Cardiac muscle cell (in vitro differentiated cells and primary cell): ENCODE data around the gene CXCL16. TPM values are rescaled to one million over a fixed set of nuclear protein-coding genes. Genes with fewer than 3 reads are reported as not detected.

Experiments used
- DNase-seq, 2 donors: peaks; one replicate each; pipeline versions ENCODE4 v3.0.0 to v3.0.0-alpha.2; 2010 to 2017; ENCODE audit warnings: low read depth in 1 of 2, low spot score in 1 of 2
- H3K27ac ChIP-seq: fragments of 200-600 bp; sonication (generic); 2 replicates; pipeline ENCODE4 v1.5.1; 2016
- H3K27me3 ChIP-seq: fragments of 200-600 bp; sonication (generic); 2 replicates; pipeline ENCODE4 v1.6.0; 2016; ENCODE audit warnings: control low read depth
- H3K36me3 ChIP-seq: fragments of 200-600 bp; sonication (generic); 2 replicates; pipeline ENCODE4 v1.5.1; 2016; ENCODE audit warnings: control low read depth
- H3K4me1 ChIP-seq: fragments of 200-600 bp; sonication (generic); 2 replicates; pipeline ENCODE4 v1.8.1; 2017; ENCODE audit warnings: low read depth, mild to moderate bottlenecking, mixed run types
- H3K4me3 ChIP-seq: fragments of 200-600 bp; sonication (generic); 2 replicates; pipeline ENCODE4 v1.5.1; 2016; ENCODE audit warnings: mild to moderate bottlenecking
- H3K9me3 ChIP-seq: fragments of 200-600 bp; sonication (generic); 2 replicates; pipeline ENCODE4 v1.5.1; 2017; ENCODE audit warnings: low read depth, mild to moderate bottlenecking, control low read depth
- CTCF ChIP-seq: IDR thresholded peaks from 2 replicates; pipeline ENCODE4 v1.5.1; 2012; ENCODE audit warnings: low read depth, mild to moderate bottlenecking, low read length
- polyA plus RNA-seq: library from polyadenylated mRNA; unstranded; fragments of >200 nt; fragmentation: Nextera tagmentation; extraction: Ambion mirVana; gene quantifications from 2 replicates; pipeline ENCODE4 v1.2.1, GENCODE V29; 2016
- total RNA-seq: library from RNA; depleted of rRNA; stranded (reverse); fragments of >200 nt; gene quantifications from 2 replicates; pipeline ENCODE4 v1.2.3, GENCODE V29; 2016

The CXCL16 gene
- total and polyA plus RNA-seq, 2 experiments from 2014 or later, result 0.66 to 0.89 TPM

- no peak overlapping the region for H3K27ac ChIP-seq
- no peak overlapping the region for H3K4me3 ChIP-seq
- no peaks in the 10 kb centered on the region for H3K4me1 ChIP-seq
- H3K9me3 ChIP-seq, result no peaks in the 10 kb centered on the region
- no peaks in the 10 kb centered on the region for H3K27me3 ChIP-seq
- no peak for TF ChIP-seq CTCF
- DNase-seq, result no peak
- no peaks in the 10 kb centered on the region for H3K36me3 ChIP-seq
Observed at GRCh38 chr17:4764595-4764994, 24.9 kb upstream of the CXCL16 start.

- DNase-seq, result no peak
- no peak for TF ChIP-seq CTCF
- Histone ChIP-seq H3K9me3 (no peaks in the 10 kb centered on the region), H3K36me3 (no peaks in the 10 kb centered on the region), H3K27me3 (peaks cover 15% of the 10 kb centered on the region), H3K4me3 (no peak overlapping the region), H3K4me1 (no peaks in the 10 kb centered on the region), H3K27ac (no peak overlapping the region)
Observed at GRCh38 chr17:4759776-4760236, 20.1 kb upstream of the CXCL16 start.

GRCh38 chr17:4753392-4753791 is 13.7 kb upstream of the CXCL16 start:
- H3K9me3 ChIP-seq, result no peaks in the 10 kb centered on the region
- H3K4me3 ChIP-seq, result no peak overlapping the region
- H3K27ac ChIP-seq, result no peak overlapping the region
- no peaks in the 10 kb centered on the region for H3K36me3 ChIP-seq
- TF ChIP-seq CTCF, result no peak
- no peak for DNase-seq
- H3K4me1 ChIP-seq, result no peaks in the 10 kb centered on the region
- peaks cover 28% of the 10 kb centered on the region for H3K27me3 ChIP-seq

GRCh38 chr17:4751932-4752331 is 12.2 kb upstream of the CXCL16 start:
- Histone ChIP-seq H3K4me3 (no peak overlapping the region), H3K36me3 (no peaks in the 10 kb centered on the region), H3K4me1 (no peaks in the 10 kb centered on the region), H3K9me3 (no peaks in the 10 kb centered on the region), H3K27me3 (peaks cover 28% of the 10 kb centered on the region), H3K27ac (no peak overlapping the region)
- peak in 1 of 2 donors; percentile 77 for DNase-seq
- TF ChIP-seq CTCF, result no peak

GRCh38 chr17:4750606-4751005 is 10.9 kb upstream of the CXCL16 start:
- no peak for DNase-seq
- H3K27me3 ChIP-seq, result peaks cover 29% of the 10 kb centered on the region
- TF ChIP-seq CTCF, result no peak

GRCh38 chr17:4748686-4749085 is 9.0 kb upstream of the CXCL16 start:
- peak in 1 of 2 donors; percentile 29 for DNase-seq
- Histone ChIP-seq H3K27ac (no peak overlapping the region), H3K4me1 (no peaks in the 10 kb centered on the region), H3K36me3 (no peaks in the 10 kb centered on the region), H3K4me3 (no peak overlapping the region), H3K9me3 (no peaks in the 10 kb centered on the region), H3K27me3 (peaks cover 37% of the 10 kb centered on the region)
- no peak for TF ChIP-seq CTCF

More at GRCh38 chr17:4750606-4751005, 10.9 kb upstream of the CXCL16 start:
- Histone ChIP-seq H3K27ac (no peak overlapping the region), H3K4me1 (no peaks in the 10 kb centered on the region), H3K36me3 (no peaks in the 10 kb centered on the region), H3K4me3 (no peak overlapping the region), H3K9me3 (no peaks in the 10 kb centered on the region)
